ENCODE results near the gene AGFG1. TPM values are rescaled to one million over a fixed set of nuclear protein-coding genes. Genes with fewer than 3 reads are reported as not detected.
A peak's percentile ranks its signal among the peaks of the same experiment; 100 is the strongest.
"Not testable (repeated sequence)": the region's sequence is repeated elsewhere in the genome, so short reads cannot be mapped to it uniquely, and the experiment has no call there.

Gene AGFG1
- total RNA-seq, 4 donors from 2014 or later, result 85.7 to 265 (median 186) TPM

- ATAC-seq (ENCODE audit: low FRiP score) (no peak), DNase-seq (ENCODE audit: low spot score) (no peak)
- TF ChIP-seq CTCF (IDR thresholded peaks at IDR 0.05), result no peak
Measured at GRCh38 chr2:227597998-227598397, 126.0 kb downstream of the AGFG1 start.

GRCh38 chr2:227598835-227599503 is 127.0 kb downstream of the AGFG1 start, which contains the start of gene SCYGR2:
Gene SCYGR2, plus strand, starts transcription at chr2:227598893. Its CDS starts 0 bp downstream, at chr2:227598893.
- not testable (repeated sequence) for DNase-seq (ENCODE audit: low spot score); ATAC-seq (ENCODE audit: low FRiP score)

GRCh38 chr2:227602358-227602757 is 130.4 kb downstream of the AGFG1 start:
- TF ChIP-seq CTCF (IDR thresholded peaks at IDR 0.05), result no peak
- ATAC-seq (ENCODE audit: low FRiP score), result no peak
- DNase-seq (ENCODE audit: low spot score), result no peak

GRCh38 chr2:227606476-227606875 is 134.5 kb downstream of the AGFG1 start:
- TF ChIP-seq CTCF (IDR thresholded peaks at IDR 0.05), result no peak
- ATAC-seq (ENCODE audit: low FRiP score), result peak; percentile 77
- DNase-seq (ENCODE audit: low spot score), result no peak

- ATAC-seq (ENCODE audit: low FRiP score) (no peak), DNase-seq (ENCODE audit: low spot score) (no peak)
- no peak for TF ChIP-seq CTCF (IDR thresholded peaks at IDR 0.05)
Measured at GRCh38 chr2:227607941-227608340, 136.0 kb downstream of the AGFG1 start.

GRCh38 chr2:227608561-227609338 is 136.8 kb downstream of the AGFG1 start:
- ATAC-seq (ENCODE audit: low FRiP score) (no peak), DNase-seq (ENCODE audit: low spot score) (no peak)
- TF ChIP-seq CTCF (IDR thresholded peaks at IDR 0.05), result no peak

- no peak for DNase-seq (ENCODE audit: low spot score)
- no peak for TF ChIP-seq CTCF (IDR thresholded peaks at IDR 0.05)
- no peak for ATAC-seq (ENCODE audit: low FRiP score)
Measured at GRCh38 chr2:227610123-227610522, 138.2 kb downstream of the AGFG1 start.

Other genes starting within 250 kb of the AGFG1 start
- 10 to 100 TPM; 67.1 to 98.0 (median 87.4) TPM for gene MFF, start 146.9 kb upstream of the AGFG1 start, total RNA-seq
- not detected for gene TM4SF20, start 92.8 kb upstream of the AGFG1 start, total RNA-seq
- gene SCYGR1, start 84.2 kb upstream of the AGFG1 start, total RNA-seq, result not detected
- not detected for gene SCYGR2, start 126.7 kb downstream of the AGFG1 start, total RNA-seq
- gene SCYGR3, start 142.7 kb downstream of the AGFG1 start, total RNA-seq, result not detected
- under 1 TPM in 1 of 4 donors, not detected in 3; 0.84 TPM for gene SCYGR4, start 145.3 kb downstream of the AGFG1 start, total RNA-seq
- gene SCYGR5, start 194.6 kb downstream of the AGFG1 start, total RNA-seq, result not detected
- 100 to 1,000 TPM in 3 of 4 donors, 10 to 100 TPM in 1; 44.1 to 537 (median 169) TPM for gene SLC19A3, start 245.9 kb downstream of the AGFG1 start, total RNA-seq

Measured in omental fat pad (tissue), 4 donors.